DOHH2 (cell line): ENCODE results near the gene RUNDC1.

Source experiments
- CTCF ChIP-seq: fragments of 200-600 bp; sonication (generic); IDR thresholded peaks from one replicate; pipeline ENCODE4 v1.5.1; 2014; ENCODE audit warnings: antibody characterized with exemption, mild to moderate bottlenecking, low read depth, low read length; ENCODE audit not compliant: poor library complexity, severe bottlenecking
- EZH2phosphoT487 ChIP-seq: fragments of 200-600 bp; sonication (generic); IDR thresholded peaks from 2 replicates; pipeline ENCODE4 v1.6.1; 2017; ENCODE audit warnings: borderline replicate concordance, mild to moderate bottlenecking, antibody characterized with exemption, low read length, moderate library complexity, mixed read lengths

DNA sequence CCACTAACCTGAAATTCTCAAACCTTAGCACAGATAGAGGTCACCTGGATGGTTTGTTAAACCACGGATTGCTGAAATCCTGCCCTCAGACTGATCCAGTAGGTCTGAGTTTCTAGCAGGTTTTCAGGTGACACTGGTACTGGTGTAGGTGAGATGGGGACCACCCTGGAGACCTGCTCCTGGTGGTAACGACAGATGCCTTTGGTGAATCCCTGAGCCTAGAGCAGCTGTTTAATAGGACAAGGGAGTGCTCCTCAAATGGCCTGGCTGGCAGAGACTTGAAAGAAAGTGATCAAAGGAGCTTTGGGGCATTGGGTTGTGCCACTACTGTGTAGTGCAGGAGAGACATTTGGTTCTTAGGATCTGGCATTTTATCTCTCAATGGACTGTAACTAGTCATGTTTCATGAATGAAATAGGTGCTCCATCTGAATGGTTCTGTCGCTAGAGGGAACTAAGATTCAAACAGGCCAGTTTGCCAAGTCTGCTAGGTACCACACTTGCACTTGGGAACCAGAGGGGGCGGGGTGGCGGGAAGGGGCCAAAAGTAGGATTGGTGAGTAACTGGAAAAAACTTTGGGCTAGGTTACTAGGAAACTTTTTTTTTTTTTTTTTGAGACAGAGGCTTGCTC, 23.3 kb downstream of the RUNDC1 start:
- no peak for TF ChIP-seq CTCF
- no peak for TF ChIP-seq EZH2phosphoT487
